Osteocyte (in vitro differentiated cells): ENCODE data around the gene ATP6AP1. TPM values are rescaled to one million over a fixed set of nuclear protein-coding genes. Genes with fewer than 3 reads are reported as not detected.

Experiments
- DNase-seq: peaks from one replicate; pipeline ENCODE4 v3.0.0; 2021; ENCODE audit warnings: mixed read lengths; ENCODE audit not compliant: unreplicated experiment; ENCODE audit errors: extremely low spot score
- H3K27ac Mint-ChIP-seq: one replicate; pipeline ENCODE4 v1.8.0; 2021; ENCODE audit warnings: mild to moderate bottlenecking, mixed read lengths; ENCODE audit not compliant: unreplicated experiment
- H3K27me3 Mint-ChIP-seq: one replicate; pipeline ENCODE4 v1.8.0; 2021; ENCODE audit warnings: mixed read lengths; ENCODE audit not compliant: unreplicated experiment
- H3K36me3 Mint-ChIP-seq: one replicate; pipeline ENCODE4 v1.8.0; 2021; ENCODE audit warnings: mixed read lengths; ENCODE audit not compliant: unreplicated experiment
- H3K4me1 Mint-ChIP-seq: one replicate; pipeline ENCODE4 v1.8.0; 2021; ENCODE audit warnings: mixed read lengths; ENCODE audit not compliant: unreplicated experiment
- H3K4me3 Mint-ChIP-seq: one replicate; pipeline ENCODE4 v1.8.0; 2021; ENCODE audit warnings: mild to moderate bottlenecking, moderate library complexity, mixed read lengths; ENCODE audit not compliant: unreplicated experiment
- H3K9me3 Mint-ChIP-seq: one replicate; pipeline ENCODE4 v1.8.0; 2021; ENCODE audit warnings: mixed read lengths; ENCODE audit not compliant: unreplicated experiment
- total RNA-seq: library from RNA; stranded (reverse); gene quantifications from 2 replicates; pipeline ENCODE4 v1.2.1, GENCODE V29; 2021
- TF ChIP-seq, protein P1 (sequence below): fragments of 200-600 bp; sonication (generic); IDR thresholded peaks from 2 replicates; pipeline ENCODE4 v1.5.0; 2021; ENCODE audit warnings: antibody characterized with exemption, mild to moderate bottlenecking, moderate library complexity

Gene ATP6AP1
- total RNA-seq, 1 donor from 2014 or later, result 144 TPM

DNA sequence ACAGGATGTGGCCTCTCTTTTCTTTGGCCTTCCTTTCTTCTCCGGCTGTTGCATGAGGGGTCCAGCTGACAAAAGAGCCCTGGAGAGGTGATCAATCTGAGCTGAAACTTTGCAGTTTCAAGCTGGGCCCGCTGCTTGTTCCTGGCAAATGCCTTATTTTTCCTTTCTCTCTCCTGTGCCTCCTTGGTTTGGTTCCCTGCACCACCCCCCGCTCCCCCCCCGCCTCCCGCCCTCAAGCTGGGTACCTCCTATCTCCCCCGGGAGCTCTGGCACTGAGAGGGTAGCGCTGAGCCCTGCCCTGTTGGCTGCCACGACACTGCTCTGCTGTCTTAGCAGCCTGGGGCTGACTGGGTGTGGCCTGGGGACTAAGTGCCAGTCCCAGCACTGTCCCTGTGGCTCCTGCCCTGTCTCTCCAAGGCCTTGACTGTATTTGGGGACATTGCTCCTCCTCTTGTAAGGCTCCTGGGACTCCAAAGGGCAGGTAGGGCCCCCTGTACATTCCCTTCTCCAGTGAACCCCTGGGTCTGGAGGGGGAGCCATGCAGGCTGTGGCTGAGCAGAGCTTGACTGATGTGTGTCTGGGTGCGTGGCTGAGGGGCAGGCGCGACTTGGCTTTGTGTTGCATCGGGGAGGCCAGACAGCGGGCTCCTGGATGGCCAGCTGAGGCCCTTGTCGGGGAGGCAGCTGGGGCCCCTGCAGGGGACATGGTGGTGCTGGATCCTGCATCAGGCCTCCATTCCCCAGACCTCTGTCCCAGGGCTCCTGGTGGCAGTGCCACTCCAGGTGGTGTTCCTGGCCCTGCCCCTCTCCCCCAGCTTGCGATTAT, 30.7 kb downstream of the ATP6AP1 start:
- H3K27me3 Mint-ChIP-seq, result no peaks in the 10 kb centered on the region
- peaks cover 14% of the 10 kb centered on the region for H3K4me1 Mint-ChIP-seq
- no peak for DNase-seq
- peak overlapping the region; percentile 44 for H3K27ac Mint-ChIP-seq
- no peaks in the 10 kb centered on the region for H3K9me3 Mint-ChIP-seq
- TF ChIP-seq, protein P1, sequence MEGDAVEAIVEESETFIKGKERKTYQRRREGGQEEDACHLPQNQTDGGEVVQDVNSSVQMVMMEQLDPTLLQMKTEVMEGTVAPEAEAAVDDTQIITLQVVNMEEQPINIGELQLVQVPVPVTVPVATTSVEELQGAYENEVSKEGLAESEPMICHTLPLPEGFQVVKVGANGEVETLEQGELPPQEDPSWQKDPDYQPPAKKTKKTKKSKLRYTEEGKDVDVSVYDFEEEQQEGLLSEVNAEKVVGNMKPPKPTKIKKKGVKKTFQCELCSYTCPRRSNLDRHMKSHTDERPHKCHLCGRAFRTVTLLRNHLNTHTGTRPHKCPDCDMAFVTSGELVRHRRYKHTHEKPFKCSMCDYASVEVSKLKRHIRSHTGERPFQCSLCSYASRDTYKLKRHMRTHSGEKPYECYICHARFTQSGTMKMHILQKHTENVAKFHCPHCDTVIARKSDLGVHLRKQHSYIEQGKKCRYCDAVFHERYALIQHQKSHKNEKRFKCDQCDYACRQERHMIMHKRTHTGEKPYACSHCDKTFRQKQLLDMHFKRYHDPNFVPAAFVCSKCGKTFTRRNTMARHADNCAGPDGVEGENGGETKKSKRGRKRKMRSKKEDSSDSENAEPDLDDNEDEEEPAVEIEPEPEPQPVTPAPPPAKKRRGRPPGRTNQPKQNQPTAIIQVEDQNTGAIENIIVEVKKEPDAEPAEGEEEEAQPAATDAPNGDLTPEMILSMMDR, result no peak
- H3K4me3 Mint-ChIP-seq, result peak overlapping the region; percentile 83
- H3K36me3 Mint-ChIP-seq, result peaks cover 12% of the 10 kb centered on the region

DNA sequence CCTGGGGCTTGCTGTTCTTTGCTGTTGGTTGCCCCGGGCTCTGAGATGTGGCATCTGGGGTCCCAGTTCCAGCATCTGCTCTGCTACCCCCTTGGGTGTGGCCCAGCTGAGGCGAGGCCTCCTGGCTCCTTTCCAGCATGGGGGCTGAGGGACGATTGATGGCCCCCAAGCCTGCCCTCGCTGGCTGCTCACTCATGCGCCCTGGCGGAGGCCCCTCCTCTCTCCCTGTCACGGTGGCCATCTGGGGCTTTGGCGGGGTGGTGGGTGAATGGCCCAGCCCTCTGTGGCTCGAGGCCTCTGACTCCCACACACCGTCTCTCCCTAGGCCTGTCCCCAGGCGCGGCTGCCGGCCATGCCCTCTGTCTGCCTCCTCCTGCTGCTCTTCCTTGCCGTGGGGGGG, 31.4 kb downstream of the ATP6AP1 start:
- Mint-ChIP-seq H3K27ac (no peak overlapping the region), H3K36me3 (peaks cover 10% of the 10 kb centered on the region), H3K4me3 (peak overlapping the region; percentile 83), H3K4me1 (peaks cover 14% of the 10 kb centered on the region), H3K9me3 (no peaks in the 10 kb centered on the region), H3K27me3 (no peaks in the 10 kb centered on the region)
- no peak for DNase-seq
- TF ChIP-seq, protein P1, result no peak

DNA sequence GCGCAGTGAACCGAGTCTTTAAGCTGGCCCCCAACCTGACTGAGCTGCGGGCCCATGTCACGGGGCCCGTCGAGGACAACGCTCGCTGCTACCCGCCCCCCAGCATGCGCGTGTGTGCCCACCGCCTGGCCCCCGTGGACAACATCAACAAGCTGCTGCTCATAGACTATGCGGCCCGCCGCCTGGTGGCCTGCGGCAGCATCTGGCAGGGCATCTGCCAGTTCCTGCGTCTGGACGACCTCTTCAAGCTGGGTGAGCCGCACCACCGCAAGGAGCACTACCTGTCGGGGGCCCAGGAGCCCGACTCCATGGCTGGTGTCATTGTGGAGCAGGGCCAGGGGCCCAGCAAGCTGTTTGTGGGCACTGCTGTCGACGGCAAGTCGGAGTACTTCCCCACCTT, 31.8 kb downstream of the ATP6AP1 start:
- no peaks in the 10 kb centered on the region for H3K27me3 Mint-ChIP-seq
- no peak overlapping the region for H3K27ac Mint-ChIP-seq
- TF ChIP-seq, protein P1, result no peak
- H3K36me3 Mint-ChIP-seq, result peaks cover 10% of the 10 kb centered on the region
- DNase-seq, result no peak
- peak overlapping the region; percentile 83 for H3K4me3 Mint-ChIP-seq
- H3K4me1 Mint-ChIP-seq, result peaks cover 14% of the 10 kb centered on the region
- H3K9me3 Mint-ChIP-seq, result no peaks in the 10 kb centered on the region

DNA sequence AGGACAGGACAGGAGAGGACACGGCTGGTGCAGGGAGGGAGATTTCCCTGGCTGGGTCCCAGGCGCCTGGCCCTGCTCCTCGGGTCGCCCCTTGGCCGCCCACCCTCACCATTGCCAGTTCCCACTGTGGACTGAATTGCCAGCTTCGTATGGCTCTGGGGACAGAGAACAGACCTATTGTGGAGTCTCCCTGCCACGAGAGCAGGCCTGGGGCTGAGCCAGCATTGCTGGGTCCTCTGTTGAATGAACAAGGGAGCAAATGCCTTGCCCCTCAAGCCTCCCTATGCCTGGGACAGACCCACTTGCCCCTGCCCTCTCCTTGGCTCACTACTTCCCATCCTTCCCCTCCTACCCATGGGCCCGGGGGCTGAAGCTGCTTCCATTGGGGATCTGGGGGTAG, 33.9 kb downstream of the ATP6AP1 start:
- Mint-ChIP-seq H3K36me3 (peaks cover 10% of the 10 kb centered on the region), H3K27me3 (no peaks in the 10 kb centered on the region), H3K4me1 (peaks cover 12% of the 10 kb centered on the region), H3K4me3 (no peak overlapping the region), H3K27ac (no peak overlapping the region), H3K9me3 (no peaks in the 10 kb centered on the region)
- TF ChIP-seq, protein P1, result no peak
- DNase-seq, result no peak

DNA sequence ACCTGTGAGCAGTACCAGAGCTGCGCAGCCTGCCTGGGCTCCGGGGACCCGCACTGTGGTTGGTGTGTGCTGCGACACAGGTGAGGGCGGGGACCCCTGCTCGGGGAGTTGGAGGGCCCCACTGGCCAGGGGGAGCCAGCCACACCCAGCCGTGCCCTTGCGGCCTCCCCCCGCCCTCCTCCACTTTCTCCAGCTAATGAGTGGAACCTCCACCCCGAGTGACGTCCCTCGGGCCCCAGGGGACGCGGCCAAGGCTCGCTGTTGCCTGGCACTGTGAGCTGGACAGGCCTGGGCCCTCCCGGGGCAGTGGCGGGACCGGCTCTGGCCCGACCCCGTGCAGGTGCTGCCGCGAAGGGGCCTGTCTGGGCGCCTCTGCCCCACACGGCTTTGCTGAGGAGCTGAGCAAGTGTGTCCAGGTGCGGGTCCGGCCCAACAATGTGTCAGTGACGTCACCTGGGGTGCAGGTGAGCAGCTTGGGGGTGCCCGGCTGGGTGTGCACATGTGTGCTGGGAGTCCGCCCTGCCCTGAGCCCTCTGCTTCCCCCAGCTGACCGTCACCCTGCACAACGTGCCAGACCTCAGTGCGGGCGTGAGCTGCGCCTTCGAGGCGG, 35.2 kb downstream of the ATP6AP1 start:
- Mint-ChIP-seq H3K36me3 (peaks cover 9% of the 10 kb centered on the region), H3K4me1 (peaks cover 11% of the 10 kb centered on the region), H3K4me3 (no peak overlapping the region), H3K9me3 (no peaks in the 10 kb centered on the region), H3K27me3 (no peaks in the 10 kb centered on the region), H3K27ac (no peak overlapping the region)
- DNase-seq, result no peak
- TF ChIP-seq, protein P1, result no peak
